COLO829 (cell line): ENCODE results near the gene SELENOO.

Source experiments
- DNase-seq: peaks from one replicate; pipeline ENCODE4 v3.0.0; 2012; ENCODE audit warnings: low spot score

Gene SELENOO

DNA sequence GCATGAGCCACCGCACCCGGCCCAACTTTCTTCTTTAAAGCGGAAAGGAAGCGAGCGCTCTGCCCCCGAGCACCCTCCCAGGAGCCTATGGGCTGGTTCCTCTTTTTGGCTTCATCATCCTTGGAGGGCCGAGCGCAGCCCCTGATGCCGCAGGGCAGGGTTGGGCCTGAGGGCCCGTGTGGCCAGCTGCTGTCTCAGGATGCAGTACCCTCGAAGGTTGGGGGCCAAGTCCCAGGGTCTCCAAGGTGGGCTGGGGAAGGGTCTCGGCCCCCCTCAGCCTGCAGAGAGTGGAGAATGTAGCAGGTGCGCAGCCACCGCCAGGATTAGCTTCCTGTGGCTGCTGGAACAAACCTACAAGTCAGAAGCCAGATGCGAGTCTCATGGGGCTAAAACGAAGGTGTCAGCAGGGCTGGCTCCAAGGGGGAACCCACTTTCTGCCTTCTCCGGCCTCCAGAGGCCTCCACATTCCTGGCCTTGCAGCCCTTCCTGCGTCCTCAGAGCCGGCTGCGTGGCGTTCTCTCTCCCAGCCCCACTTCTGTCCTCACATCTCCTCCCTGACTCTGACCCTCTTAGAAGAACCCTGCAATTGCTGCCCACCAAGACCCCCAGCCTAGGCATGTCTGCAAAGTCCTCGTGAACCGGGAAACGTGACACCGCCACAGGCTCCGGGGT, 27.4 kb upstream of the SELENOO start:
- no peak for DNase-seq

DNA sequence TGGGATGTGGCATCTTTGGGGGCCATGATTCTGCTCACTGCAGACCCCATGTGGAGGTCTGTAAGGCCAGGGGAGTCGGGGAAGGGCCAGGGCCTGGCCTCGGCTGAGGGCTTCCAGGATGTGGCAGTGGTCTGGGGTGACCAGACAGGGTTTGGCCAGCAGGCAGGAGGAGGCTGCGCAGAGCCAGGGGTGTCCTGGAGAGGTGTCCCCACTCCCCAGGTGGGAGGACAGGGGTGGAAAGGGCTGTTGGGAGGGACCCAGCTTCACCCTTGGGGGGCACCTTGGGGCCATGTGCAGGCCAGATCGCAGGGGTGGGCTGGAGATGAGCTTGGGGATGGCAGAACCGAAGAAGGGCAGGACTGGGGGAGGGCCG, 26.8 kb upstream of the SELENOO start:
- no peak for DNase-seq

DNA sequence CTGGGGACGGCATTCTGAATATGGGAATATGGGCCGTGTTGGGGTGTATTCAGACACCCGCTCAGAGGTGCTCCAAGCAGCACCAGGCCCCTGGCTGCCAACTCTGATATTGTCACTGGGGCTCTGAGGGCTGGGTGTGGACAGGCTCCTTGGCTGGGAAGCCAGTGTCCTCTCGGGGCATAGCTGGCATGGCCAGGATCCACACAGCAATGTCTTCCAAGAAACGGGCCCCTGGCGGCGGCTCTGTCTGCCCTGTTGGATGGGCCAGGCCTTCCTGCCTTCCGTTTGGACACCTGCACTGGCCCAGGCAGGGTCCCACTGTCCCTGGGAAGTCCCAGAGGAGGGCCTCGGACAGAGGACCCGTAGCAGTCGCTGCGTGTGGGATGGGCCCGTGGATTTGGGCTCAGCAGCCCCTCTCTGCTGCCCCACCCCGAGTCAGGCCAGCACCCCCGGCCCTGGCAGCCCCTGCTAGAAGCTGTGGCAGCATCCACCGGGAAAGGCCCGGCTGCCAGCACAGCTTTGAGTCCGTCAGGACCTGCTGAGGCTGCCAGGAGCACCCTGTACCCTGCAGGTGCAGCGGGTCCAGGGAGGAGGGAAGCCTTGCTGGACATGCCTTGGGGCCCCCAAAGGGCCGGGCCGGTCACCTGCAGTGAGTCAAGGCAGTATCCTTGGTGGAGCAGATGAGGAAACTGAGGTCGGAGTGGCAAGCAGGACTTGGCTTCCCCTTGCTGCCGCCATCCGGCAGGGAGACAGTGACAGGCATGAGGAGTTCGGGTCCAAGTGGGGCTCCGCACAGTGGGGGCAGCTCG, 26.2 kb upstream of the SELENOO start:
- no peak for DNase-seq

DNA sequence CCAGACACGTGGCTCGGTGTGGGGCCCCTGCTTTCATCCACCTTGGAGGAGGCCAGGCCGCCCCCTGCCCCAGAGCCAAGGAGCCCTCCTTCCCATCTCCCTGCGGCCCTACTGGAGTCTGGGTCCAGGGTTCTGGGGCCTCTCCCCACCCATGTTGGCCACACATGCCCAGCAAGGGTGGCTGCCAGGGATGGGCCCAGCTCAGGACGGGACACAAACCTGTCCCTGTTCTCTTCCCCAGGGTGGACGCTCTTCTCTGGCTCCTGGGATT, 25.7 kb upstream of the SELENOO start:
- DNase-seq = no peak

DNA sequence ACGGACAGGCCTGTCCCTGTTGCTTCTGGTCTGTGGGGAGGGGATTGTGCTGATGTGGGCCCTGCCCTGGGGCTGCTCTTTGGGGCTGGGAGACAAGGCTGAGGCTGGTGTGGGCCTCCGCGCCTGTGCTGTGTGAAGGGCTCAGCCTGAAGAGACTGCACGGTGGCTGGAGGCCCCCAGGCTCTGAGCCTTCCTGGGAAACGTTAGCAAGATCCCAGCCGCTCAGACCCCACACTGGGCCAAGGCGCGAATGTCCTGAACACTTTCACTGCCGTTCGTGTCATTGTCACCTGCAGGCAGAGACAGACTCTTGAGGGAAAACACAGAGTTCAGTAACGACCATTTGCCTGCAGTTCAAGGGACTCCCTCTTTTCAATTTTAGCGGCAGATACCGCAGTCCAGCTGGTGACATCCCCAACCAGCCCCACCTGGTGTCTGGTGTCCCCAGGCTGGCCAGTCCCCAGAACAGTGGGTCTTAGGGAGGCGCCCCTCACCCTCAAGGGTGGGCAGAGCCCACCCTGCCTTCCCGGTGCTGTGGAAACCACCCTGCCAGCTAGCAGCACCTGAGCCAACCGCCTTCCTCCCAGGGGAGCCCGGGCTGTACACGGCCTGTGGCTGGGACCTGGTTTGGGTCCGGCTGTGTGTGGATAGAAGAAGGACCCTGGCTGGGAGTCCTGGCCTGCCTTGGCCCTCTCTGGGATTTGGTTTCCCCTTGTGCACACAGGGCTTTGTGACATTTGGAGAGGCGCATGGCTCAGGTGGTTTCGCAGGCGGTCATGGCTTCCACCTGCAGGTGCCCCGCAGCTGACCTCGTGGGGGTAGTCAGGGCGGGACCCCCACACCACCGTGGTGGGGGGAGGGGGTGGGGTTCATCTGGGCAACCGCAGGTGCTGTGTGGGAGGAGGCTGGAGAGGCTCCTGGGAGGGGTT, 24.6 kb upstream of the SELENOO start:
- DNase-seq = no peak

DNA sequence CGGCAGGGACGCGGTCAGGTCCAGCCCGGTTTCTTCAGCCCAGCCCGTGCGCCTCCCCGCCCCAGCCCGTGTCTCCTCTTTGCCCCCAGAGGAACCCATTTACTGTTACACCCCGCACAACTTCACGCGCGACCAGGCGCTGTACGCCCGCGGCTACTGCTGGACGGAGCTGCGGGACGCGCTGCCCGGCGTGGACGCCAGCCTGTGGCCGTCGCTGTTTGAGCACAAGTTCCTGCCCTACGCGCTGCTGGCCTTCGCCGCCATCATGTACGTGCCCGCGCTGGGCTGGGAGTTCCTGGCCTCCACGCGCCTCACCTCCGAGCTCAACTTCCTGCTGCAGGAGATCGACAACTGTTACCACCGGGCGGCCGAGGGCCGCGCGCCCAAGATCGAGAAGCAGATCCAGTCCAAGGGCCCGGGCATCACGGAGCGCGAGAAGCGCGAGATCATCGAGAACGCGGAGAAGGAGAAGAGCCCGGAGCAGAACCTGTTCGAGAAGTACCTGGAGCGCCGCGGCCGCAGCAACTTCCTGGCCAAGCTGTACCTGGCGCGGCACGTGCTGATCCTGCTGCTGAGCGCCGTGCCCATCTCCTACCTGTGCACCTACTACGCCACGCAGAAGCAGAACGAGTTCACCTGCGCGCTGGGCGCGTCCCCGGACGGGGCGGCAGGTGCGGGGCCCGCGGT, 23.8 kb upstream of the SELENOO start:
- DNase-seq = no peak

DNA sequence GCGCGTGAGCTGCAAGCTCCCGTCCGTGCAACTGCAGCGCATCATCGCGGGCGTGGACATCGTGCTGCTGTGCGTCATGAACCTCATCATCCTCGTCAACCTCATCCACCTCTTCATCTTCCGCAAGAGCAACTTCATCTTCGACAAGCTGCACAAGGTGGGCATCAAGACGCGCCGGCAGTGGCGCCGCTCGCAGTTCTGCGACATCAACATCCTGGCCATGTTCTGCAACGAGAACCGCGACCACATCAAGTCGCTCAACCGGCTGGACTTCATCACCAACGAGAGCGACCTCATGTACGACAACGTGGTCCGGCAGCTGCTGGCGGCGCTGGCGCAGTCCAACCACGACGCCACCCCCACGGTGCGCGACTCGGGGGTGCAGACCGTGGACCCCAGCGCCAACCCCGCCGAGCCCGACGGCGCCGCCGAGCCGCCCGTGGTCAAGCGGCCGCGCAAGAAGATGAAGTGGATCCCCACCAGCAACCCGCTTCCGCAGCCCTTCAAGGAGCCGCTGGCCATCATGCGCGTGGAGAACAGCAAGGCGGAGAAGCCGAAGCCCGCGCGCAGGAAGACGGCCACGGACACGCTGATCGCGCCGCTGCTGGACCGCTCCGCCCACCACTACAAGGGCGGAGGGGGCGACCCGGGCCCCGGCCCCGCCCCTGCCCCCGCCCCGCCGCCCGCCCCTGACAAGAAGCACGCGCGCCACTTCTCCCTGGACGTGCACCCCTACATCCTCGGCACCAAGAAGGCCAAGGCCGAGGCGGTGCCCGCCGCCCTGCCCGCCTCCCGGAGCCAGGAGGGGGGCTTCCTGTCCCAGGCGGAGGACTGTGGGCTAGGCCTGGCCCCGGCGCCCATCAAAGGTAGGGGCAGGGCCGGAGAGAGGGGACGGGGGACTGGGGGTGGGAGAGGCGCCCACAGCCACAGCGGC, 23.0 kb upstream of the SELENOO start:
- no peak for DNase-seq

DNA sequence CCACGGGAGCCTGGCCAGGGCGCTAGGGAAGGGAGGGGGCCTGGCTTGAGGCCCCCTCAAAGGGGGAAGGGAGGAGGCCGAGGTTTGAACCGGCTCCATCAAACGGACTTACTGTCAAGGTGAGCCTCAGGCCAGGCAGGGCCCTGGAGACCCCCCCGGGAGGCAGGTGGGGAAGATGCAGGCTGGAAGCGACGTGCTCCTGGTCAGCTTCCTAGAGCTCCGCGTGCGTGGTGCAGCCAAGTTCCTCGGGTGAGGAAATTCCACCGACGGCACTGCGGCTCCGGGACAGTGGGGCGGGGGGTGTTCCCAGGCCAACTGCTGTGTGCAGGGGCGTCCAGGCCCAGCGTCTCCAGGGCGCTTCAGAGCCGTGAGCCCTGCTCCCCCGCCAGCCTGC, 22.3 kb upstream of the SELENOO start:
- DNase-seq = no peak

DNA sequence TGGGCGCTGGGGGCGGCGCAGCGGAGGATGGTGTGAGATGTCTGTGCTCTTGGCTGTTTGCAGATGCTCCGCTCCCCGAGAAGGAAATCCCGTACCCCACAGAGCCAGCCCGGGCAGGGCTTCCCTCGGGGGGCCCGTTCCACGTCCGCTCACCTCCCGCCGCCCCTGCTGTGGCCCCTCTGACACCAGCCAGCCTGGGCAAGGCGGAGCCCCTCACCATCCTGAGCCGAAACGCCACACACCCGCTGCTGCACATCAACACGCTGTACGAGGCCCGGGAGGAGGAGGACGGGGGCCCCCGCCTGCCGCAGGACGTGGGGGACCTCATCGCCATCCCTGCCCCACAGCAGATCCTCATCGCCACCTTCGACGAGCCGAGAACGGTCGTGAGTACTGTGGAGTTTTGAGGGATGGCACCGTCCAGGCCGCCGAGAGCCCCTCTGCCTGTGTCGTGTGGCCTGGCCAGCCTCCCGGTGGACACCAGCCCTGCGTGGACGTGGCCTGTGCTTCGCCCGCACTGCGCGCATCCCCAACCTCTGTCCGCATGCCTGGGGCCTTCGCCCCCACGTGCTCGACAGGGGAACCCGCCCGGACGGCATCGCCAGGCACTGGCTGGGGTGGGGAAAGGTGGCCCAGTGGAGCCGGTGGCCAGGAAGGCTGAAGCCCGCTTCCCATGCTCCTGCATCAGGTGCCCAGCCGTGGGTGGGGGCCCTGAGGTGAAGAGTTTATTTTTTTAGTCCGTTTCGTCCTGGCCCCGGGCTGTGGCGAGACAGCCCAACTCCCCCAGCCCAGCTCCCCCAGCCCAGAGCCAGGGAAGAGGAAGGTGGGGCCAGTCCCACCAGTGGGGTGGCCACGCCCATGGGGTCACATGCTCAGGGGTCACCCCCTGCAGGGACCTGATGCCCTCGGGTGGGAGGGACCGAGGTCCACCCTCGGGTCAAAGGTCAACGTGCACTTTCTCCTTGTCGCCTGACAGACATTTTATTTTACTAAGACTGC, 21.6 kb upstream of the SELENOO start:
- DNase-seq = no peak

DNA sequence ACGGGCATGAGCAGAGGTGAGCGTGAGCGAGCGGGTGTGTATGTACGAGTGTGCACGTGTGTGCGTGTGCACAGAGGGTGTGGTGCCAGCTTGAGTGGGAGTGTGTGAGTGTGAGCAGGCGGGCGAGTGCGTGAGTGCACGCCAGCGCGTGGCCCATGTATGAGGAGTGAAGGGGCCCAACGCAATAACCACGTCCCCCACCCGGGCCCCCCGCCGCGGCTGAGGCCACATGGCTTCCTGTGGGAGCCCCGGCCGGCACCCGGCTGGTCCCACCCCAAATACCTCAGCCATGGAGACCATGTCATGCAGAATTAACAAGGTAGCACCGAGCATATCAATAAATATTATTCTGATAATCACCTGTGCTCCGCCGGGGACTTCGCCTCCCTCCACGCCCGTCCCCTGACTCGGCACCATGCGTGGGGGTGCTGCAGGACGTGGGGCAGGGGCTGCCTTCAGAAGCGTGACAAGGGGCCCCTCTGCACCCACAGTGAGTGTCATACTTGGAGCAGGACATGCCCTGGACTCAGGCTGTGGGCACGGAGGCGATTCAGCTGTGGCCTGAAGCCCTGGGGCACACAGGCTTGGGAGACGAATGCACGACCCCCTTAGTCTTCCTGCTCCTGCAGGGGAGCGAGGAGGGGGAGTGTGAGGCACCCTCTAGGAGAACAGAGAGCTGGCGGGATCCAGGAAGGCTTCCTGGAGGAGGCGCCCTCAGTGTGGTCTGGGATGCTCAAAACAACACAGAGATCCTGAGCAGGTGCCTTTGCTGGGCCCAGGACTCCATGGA, 20.7 kb upstream of the SELENOO start:
- no peak for DNase-seq

DNA sequence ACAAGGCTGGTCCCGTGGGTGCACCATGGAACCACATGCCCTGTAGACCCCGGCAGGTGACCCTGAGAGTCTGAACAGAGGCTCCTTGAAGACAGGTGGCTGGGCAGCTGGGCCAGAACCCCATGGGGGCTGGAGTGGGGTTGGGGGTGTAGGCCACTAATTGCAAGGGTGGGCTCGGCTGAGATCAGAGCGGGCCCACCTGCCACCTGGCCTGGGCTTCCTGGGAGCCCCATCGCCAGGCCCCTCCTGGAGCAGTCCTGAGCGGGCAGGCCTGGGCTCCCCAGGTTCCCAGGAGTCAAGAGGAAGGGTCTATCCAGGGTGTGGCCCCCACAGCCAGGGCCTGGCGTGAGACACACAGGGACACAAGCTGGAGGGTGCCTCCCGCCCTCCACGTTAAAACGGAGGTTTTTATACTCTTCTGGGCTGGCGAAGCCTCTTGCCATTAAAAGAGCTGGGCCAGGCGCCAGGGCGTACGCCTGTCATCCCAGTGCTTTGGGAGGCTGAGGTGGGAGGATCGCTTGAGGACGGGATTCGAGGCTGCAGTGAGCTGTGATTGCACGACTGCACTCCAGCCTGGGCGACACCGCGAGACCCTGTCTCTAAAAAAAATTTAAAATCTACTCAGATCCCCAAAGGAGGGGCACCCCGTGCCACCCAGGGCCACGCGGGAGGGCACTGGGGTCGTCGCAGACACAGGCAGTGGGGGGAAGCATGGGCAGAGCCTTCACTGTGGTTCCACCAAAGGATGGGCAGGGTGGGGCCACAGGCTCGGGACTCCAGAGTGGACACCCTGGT, 19.9 kb upstream of the SELENOO start:
- no peak for DNase-seq

DNA sequence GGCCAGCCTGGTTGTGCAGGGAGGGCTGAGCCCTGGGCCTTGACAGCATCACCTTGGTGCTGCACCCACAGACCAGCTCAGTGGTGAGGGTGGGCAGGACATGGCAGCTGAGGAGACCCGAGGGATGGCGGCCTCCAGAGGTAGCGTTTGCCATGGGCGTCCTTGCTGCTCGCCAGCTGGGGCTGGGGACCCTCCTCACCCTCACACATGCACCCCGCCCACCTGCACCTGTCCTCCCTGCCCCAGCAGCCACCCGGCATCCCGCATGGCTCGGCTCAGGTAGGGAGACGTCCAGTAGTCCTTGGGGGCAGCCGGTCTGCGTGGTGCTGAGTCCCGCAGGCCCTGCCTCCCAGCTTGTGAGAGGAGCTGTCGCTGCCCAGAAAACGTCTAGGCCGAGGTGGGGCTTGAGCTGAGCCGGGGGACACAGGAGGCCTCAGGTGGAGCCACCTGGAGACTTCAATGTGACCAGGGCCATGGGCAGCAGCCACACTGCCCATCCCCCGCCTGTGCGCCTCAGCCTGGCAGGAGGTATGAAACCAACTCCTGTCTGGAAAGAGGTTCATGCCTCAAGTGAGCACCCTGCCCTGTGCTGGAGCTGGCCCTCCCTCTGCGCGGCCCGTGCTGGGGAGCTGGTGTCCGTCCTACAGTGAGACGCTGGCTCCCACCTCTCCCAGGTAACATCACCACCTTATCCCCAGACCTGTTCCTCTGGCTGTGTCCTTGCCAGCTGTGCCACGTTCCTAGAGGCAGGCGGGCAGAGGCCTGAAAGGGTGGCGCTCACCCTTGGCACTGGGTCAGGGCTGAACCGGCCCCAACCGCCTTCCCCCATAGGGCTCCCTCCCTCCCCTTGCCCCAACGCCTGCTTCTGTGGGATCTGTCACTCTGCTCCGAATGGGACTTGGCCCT, 18.4 kb upstream of the SELENOO start:
- no peak for DNase-seq

DNA sequence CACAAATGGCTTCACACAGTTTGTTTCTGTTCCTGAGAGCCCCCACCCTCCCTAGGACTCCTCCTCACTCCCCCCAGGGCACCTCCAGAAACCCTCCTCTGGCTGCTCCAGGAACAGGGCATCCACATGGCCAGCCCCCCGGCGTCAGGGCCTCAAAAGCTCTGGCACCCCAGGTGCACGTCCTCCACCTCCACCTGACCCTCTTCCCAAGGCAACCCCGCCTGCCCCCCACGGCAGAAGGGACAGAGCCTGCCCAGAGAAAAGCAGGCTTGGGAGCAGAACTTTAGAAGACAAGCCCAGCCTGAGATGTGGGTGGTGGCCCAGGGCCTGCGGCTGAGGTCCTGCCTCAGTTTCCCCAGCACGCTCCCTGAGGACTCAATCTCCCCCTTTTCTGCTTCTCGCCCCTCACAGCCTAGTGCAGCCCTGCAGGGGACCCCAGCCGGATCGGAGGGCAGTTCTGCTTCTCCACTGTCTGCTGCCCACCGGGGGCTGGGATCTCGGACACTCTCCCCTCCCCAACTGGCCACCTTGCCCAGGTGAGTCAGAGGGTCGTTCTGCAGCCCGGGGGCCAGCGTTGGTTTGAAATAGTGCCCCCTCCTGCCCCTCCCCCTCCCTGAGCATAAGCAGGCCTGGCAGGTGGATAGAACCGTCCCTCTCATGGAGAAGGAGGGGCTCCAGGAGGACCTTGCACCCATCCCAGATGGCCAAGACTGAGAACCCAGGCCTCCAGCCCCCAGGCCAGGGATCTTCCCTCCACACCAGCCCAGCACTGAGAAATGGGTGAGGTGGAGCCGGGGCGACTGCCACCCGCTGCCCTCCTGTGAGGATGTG, 17.5 kb upstream of the SELENOO start:
- no peak for DNase-seq

DNA sequence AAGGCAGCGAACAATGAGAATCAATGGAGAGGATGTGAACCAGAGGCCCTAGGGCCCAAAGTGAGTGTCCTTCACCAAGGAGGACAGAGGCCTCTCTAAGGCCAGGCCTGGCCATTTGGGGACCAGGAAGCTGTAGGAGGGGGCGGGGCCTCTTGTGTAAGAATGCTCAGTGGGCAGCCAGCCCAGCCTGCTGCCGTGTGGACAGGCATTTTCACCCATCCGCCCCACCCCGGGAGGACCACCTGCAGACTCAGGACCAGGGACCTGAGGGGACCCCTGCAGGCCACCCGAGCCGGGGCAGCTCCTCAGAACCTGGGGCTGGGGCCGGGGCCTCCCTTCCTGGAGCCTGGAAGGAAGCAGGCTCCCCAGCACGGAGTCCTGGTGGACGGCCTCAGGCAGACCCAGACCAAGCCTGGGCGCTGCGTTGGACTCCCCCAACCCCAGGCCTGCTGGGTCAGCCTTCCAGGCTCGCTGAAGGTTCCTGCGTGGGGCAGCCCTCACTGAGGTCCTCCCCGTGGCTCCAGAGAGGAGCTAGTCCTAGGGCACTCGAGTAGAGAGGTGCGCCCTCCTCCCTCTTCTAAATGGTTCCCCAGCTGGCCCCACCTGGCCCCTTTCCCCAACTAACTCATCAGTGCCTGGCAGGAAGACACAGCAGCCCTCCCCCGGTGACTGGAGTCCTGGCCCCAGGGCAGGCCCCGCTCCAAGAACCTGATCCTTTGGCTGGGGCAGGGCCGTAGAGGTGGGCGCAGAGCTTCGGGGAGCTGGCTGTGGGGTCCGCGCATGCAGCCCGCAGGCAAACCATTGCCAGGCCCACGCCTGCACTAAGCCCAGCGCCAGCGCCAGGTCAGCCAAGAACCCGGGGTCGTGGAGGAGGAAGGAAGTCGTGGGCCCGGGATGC, 16.6 kb upstream of the SELENOO start:
- DNase-seq = no peak

DNA sequence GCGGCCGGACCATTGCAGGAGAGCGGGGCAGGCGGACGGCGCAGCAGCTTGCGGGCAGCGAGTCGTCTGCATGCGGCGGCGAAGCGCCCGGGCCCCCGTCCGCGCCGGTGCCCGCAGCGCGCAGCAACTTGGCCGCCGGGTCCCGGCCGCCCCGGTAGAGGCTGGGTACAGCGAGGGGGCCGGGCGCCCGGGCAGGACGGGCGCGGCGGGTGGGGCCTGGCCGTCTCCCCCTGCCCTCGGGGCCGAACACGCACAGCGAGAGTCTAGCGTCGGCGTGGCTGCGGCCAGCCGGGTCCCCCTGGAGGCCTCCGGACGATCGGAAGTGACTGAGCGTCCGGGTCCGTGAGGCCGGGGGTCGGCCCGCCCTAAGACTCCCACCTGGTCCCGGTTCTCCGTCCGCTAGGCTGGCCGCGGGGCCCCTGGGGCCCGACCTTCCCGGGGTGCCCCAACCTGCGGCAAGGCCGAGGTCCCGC, 15.9 kb upstream of the SELENOO start:
- no peak for DNase-seq
